ENCODE measurements around the gene NCAM2.

Gene NCAM2

DNA sequence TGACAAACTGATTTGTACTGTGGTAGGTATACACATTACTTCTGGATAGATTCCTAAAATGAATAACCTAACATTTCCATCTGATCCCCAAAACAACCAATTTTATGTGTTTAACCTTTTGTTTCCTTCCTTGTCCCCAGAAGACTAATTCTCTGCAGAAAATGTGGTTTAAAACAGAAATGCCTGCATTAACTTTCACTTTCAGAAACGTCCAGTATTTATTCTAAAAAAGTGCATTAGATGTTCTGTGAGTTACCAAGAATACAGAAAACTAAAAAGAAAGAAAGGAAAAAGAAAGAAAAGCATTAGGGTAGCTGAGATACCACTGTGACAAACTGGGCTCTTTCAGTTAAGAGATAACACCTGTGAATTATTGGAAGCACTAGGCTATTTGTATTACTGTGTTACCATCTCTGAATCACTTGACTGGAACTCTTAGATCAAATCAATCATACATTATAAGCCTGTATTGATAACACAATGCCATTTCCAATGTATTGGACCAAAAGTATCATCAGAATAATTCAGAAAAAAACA is 177.7 kb downstream of the NCAM2 start:
- no peak for DNase-seq (ENCODE audit: low read depth in 2 of 2)

DNA sequence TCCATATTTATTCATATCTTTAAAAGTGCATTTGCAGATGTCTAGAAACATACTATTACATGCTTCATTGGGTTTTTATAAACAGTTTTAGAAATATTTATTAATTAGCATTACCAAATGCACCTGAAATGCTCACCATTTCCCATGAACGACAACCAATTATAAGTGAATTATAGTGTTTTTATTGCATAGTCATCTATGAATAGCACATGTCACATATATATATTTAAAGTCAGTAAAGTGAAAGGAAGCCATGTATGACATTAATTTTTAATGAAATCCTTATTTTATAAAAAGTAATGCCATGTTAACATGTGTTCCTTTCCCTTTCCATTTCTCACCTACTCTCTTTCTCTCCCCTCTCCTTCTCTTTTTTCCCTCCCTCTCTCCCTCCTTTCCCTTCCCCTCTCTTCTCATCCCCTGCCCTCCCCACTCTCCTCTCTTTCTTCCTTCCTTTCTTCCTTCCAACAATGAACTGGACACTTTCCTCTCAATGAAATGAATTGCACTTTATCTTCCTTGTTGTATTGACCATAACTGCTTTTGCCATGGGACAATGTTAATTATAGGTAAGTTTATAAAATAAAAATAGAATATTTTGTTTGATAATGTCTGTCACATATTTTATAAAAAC is 179.3 kb downstream of the NCAM2 start:
- no peak for DNase-seq (ENCODE audit: low read depth in 2 of 2)

DNA sequence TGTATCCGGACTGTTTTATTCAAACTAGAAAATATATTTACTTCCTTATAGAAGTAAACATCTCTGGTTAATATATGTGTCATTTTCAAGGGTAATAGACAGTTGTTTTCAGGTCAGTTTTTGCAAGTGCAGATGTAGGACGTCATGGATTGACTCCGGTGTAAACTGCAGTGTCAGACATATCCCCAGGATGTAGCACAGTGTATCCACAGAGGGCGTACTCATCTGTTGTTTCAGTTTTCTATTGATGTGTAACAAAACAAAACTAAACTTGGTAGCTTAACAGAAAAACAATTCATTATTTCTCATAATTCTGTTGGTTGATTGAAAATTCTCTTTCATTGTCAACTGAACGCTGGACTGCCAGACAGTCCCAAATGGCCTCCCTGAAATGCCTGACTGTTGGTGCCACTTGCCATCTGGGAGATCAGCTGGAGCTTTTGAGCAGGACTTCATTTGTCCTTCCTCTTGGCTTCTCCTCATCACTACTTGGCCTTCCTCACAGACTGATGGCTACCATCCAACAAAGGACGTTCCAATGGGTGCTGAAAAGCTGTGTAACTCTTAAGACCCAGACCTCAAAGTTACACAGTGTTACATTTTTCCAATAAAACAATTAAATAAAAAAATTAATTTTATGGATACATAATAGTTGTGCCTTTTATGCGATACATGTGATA is 181.6 kb downstream of the NCAM2 start:
- no peak for DNase-seq (ENCODE audit: low read depth in 2 of 2)

GRCh38 chr21:21182401-21183010 is 184.3 kb downstream of the NCAM2 start:
- no peak for DNase-seq (ENCODE audit: low read depth in 2 of 2)

DNA sequence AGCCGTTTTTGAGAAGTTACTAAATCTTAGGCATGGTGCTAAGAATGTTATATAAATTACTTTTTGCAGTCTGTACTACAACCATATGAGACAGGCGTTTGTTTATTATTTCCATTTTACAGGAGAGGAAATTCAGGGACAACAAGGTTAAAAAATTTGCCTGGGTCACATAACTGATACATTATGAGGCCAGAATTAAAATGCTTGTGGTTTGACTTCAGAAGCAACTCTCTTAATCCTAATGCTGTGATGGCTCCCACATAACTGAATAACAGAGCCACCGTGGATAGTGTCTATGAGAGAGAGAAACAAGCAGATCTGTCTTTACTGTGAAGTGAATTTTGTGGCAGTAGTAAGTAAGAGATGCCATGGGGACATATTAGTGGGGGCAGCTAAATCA is 184.9 kb downstream of the NCAM2 start:
- DNase-seq (ENCODE audit: low read depth in 2 of 2): no peak

DNA sequence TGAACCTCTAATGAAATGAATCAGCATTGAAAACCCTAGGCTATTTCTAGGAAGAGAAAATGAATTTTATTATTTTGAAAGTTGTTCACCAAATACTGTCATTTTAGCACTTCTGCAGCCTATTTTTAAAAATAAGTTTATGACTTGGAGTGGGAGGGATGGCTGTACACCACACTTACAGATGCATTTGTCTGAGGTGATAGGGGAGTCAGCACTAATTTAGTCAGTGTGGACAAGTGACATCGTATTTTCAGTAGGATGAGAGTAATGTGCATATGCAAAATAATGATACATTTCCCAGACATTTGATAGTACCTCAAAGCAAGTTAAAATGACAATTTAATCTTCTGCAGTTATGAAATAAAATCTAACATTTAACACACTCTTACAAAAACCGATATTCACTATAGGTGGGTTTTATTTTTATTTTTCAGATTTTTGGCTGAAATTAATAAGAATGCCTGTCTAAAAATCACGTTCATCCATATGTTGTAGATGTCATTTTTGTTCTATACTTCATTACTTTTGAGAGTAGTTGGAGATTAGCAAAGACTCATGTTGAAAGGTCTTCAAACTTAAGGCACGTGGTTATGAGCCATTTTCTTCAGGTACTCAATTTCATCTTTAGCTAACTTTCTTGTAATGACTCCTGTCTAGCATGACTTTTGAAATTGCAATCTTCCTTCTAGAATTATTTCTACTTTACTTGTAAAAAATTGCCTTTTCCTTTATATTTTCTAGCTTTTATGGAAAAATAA is 186.7 kb downstream of the NCAM2 start:
- DNase-seq (ENCODE audit: low read depth in 2 of 2): no peak

DNA sequence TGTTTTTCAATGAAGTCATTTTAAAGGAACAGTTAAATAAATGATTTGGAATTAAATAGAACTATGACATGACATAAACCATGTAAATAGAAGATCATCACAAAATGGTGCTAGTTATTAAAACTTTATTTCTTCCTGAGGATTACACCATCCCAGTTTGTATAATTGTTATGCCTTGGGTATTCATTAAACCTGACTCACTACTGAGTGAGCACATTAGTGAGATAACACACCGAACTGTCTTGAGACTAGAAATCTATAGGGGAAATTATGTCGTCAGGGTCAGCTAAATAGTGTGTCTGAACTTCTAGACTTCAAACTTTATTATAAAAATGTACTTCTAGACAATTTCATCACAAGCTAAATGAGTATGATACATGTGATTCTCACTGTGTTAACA is 189.4 kb downstream of the NCAM2 start:
- no peak for DNase-seq (ENCODE audit: low read depth in 2 of 2)

DNA sequence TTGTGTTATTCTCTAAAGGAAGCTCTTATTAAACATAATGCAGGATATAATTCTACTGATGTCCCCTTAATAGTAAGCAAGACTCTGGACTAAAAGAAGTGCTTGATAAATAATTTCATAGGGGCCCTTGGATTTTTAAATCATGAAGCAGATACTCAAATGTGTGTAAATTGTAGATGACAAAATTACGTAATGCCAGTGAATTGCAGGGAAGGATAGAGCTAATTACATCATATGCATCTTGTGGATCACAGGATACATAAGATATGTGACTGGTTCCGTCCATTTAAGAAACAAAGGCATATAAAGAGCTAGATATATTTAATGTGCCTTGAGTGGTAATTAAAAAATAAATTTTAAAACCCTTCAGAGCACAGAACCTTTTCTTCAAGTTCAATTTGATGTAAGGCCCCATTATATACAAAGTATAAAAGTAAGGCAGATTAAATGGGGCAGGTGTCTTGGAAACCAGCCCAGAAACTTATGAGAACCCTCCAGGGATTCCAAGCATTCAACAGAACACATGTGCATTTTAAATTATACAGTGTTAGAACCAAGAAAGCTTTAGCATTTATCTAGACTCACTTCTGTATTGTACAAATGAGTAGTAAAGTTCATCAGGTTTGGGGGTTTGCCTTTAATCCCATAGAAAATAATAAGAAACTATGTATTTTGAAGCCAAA is 190.4 kb downstream of the NCAM2 start:
- DNase-seq (ENCODE audit: low read depth in 2 of 2): no peak

DNA sequence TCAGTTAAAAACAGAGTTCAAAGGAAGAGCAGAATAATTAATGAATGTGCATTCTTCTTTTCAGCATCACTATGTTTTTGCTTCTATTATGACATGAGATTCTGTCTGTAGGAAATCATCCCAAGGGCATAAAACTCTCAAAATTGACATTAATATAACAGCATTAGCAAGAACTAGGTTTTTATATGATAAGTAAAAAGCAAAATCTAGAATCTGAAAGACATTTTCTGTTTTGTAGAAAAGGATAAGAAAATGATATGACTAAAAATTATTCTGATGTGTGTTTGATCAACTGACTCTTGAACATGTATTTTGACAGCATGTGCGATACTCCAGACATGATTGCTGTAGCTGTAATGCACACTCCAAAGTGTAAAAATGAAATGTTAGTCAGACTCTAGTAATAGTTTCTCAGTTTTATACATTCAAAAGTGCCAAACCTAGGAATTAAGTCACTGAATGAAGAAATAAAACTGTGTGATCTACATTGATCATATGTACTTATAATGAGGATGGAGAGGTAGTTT is 197.3 kb downstream of the NCAM2 start:
- DNase-seq (ENCODE audit: low read depth in 2 of 2): no peak

GRCh38 chr21:21196087-21196486 is 197.9 kb downstream of the NCAM2 start:
- DNase-seq (ENCODE audit: low read depth in 2 of 2): no peak

DNA sequence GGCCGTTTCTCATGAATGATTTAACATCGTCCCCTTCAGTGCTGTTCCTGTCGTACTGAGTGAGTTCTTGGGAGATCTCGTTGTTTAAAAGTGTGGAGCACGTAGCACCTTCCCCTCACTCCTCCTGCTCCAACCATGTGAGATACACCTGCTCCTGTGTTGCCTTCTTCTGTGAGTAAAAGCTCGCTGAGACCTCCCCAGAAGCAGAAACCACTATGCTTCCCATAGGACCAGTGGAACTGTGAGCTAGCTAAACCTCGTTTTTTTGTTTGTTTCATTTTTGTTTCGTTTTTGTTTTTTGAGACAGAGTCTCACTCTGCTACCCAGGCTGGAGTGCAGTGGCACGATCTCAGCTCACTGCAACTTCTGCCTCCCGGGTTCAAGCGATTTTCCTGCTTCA is 198.6 kb downstream of the NCAM2 start:
- no peak for DNase-seq (ENCODE audit: low read depth in 2 of 2)

GRCh38 chr21:21199342-21200102 is 201.3 kb downstream of the NCAM2 start:
- DNase-seq (ENCODE audit: low read depth in 2 of 2): no peak

- peak; percentile 4 to 25 for DNase-seq (ENCODE audit: low read depth in 2 of 2)
These were observed 202.1 kb downstream of the NCAM2 start for GRCh38 chr21:21200103-21200938.

DNA sequence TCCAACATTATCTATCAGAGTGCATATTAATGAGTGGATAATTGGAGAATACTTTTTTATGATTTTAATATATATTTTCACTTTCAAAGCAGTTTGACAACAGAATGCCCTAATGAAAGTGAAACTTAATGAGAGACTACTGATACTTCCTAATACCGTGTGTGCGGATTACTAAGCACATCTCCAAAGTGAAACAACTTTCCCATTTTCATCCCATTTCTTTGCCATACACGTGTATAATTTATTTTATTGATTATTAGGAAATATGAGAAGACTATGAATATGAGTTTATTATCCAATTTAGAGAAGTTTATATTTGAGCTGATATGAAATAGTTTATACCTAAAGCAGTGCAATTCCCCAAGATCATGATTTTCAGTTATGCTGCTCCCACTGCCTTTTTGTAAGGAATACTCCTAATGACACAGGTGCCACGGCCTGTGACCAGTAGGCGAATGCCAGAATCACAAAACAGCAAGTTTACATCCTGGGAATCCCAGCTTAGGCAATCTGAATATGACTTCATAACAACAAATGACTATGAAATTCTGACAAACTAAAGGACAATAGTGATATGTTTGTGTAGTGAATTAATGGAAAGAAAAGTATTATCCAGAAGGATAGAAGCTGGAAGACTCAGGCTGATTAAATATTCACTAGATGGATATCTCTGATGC is 202.9 kb downstream of the NCAM2 start:
- no peak for DNase-seq (ENCODE audit: low read depth in 2 of 2)

DNA sequence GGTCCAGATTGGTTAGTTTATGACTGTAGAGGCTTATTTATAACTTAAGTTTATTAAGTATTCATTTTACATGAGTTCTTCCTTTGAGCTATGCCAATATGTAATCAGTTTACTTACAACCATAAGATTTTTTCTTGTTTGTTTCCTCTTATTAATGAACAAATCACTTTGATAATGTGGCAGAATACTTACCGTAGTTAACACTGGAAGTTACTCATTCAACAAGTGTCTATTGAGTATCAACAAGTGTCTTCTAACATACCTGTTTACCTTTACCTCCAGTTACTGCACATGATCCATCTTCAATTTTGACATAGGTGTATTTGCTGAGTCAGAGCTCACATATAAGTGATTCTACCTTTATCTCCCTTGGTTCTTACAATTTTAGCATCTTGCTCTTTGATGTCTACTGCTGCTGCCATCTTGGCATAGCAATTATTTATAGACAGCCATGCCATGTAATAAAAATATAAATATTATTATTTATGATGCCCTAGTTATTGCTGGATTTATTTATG is 205.7 kb downstream of the NCAM2 start:
- no peak for DNase-seq (ENCODE audit: low read depth in 2 of 2)

- DNase-seq (ENCODE audit: low read depth in 2 of 2): no peak
These were observed 206.3 kb downstream of the NCAM2 start for GRCh38 chr21:21204366-21204996.

DNA sequence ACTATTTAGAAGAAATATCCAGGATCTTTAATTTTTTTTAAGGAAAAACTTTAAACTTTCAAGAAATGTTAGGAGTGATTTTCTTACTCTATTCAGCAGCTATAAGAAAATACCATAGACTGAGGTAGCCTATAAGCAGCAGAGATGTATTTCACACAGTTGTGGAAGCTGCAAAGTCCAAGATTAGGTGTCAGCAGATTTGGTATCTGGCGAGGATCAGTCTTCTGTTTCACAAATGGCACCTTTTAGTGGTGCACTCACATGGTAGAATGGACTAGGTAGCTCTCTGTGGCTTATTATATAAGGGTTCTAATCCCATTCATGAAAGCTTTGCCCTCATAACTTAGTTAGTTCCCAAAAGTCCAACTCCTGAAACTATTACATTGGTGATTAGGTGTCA is 207.4 kb downstream of the NCAM2 start:
- DNase-seq (ENCODE audit: low read depth in 2 of 2): no peak

DNA sequence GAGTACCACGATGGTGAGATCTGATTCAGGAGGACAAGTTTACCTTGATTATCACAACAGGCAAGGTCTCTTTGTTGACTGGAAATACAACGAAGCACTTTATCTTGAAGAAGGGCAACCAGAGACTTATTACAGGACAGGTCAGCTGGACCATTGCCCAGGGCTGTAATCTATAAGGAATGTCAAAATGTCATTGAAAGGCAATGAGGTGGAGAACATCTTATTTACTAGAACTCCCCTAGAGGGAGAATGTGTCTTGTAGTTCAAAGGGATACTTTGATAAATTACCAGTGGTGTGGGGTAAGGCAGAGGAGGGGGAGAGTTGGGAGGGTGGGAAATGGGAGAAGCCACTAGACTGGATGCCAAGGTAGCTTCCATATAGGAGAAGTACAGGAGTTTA is 212.3 kb downstream of the NCAM2 start:
- no peak for DNase-seq (ENCODE audit: low read depth in 2 of 2)

DNA sequence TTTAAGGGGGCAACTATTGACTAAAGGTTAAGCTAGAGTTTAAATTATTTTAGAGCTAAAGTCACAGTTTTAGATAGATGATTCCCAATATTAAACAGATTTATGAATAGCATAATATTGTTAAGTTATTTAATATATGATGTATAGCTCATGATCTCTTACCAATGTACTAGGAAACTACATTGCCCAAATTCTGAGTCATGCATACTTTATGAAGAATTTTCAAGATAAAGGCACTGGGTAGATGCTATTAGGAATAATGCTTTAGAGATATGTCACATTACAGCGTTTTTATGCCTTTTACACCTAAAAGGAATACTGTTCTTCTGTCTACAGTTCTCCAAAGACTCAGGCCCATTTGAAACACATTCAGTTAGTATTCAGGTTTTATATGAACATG is 215.1 kb downstream of the NCAM2 start:
- no peak for DNase-seq (ENCODE audit: low read depth in 2 of 2)
